GM21515 (cell line): Measurements from ENCODE around the gene KRT75.
"Not testable (repeated sequence)": the region's sequence is repeated elsewhere in the genome, so short reads cannot be mapped to it uniquely, and the experiment has no call there.

Experiments
- ATAC-seq: cut with Tn5 transposase; IDR thresholded peaks from one replicate; pipeline ENCODE4 v1.9.1; 2021; ENCODE audit not compliant: unreplicated experiment

Gene KRT75

DNA sequence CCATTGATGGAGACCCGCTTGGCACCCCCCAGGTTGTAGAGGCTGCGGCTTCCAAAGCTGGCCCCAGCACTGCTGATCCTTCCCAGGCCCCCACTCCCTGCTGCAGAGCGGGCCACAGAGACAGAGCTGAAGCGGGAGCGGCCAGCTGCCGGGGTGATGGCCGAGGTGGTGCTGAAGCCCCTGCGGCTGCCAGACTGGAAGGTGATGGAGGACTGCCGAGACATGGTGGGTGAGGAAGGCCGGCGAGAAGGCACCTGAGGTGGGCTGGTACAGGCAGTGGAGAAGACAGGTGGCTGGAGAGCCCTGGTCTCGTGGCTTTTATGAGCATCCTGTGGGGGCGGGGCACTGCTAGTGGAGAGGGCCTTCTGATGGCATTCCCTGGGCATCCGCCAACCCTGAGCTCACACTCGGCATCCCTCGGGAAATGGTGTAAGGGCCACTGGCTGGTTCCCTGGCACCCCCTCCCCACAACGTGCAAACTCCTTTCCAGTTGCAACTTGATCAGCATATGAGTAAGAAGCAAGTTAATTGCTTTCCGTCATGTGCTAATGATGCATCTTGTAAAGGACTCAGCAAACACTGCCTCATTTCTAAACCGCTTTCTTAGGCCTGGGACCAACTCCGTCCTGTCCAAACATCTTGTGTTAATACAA lies at the start of gene KRT75:
Gene KRT75 (minus strand): TSS at position 291 of the 653 bp plus-strand sequence. CDS start 67 bp downstream, at position 224.
- ATAC-seq: no peak

GRCh38 chr12:52480073-52480472 lies 45.9 kb upstream of the KRT75 start:
- no peak for ATAC-seq

GRCh38 chr12:52477651-52478050 lies 43.5 kb upstream of the KRT75 start:
- ATAC-seq: no peak

DNA sequence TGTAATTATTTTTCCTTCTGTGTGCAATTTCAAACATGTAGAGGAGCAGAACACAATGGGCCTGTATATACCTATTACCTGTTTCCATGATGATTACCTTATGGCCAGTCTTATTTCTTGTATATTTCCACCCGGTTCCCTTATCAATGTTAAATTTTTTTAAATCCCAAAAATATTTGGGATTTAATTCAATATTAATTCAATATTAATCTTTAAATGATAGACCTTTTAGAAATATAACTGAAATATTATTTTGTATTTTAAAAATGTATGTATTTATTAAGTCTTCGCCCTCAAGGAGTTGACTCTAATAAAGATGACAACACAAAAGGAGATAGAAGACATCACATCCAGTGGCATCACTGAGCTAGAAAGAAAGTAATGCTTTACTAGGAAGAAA lies 40.0 kb upstream of the KRT75 start:
- no peak for ATAC-seq

DNA sequence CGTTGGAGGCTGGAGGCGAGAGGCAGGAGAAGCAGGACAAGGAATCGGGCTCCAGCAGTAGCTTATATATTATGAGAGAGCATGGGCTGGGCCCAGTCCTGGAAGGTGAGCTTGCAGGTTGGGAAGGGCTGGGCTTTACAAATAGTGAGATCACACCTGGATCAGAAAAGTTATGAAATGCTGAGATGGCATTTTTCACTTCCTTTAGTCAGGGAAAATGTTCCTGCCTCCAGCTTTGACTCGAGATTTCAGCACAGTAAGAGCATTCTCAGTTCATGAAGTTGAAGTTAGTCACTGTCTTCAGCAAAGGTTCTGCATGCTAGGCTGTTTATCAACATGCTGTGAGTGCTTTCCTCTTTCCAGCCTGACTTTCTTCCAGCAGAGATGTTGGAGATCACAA lies 39.6 kb upstream of the KRT75 start, which contains the start of gene KRT6C:
Gene KRT6C (minus strand): TSS at position 38 of the 400 bp plus-strand sequence. CDS start 68 bp downstream, outside the sequence.
- no peak for ATAC-seq

- no peak for ATAC-seq
These were observed 35.7 kb upstream of the KRT75 start for GRCh38 chr12:52469853-52470252.

GRCh38 chr12:52464897-52465296 lies 30.7 kb upstream of the KRT75 start:
- ATAC-seq: no peak

GRCh38 chr12:52461693-52462092 lies 27.5 kb upstream of the KRT75 start:
- no peak for ATAC-seq

GRCh38 chr12:52458861-52459260 lies 24.7 kb upstream of the KRT75 start:
- no peak for ATAC-seq

DNA sequence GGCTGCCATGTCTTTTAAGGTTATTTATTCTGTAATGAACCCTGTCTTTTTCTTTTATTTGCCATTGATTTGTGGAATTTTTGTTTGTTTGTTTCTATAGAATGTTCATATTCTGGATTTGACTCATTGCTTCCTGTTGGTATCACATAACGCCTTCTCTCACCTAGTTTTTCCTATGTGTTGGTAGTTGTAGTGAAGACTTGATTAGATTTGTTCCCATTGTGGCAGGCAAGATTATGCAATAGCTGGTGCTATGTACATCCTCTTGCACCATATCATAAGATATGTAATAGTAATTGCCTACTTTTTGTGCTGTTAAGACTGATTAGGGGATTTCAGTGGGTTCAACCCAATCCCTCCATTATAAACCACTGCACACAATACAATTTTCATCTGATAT lies 21.6 kb upstream of the KRT75 start:
- no peak for ATAC-seq

DNA sequence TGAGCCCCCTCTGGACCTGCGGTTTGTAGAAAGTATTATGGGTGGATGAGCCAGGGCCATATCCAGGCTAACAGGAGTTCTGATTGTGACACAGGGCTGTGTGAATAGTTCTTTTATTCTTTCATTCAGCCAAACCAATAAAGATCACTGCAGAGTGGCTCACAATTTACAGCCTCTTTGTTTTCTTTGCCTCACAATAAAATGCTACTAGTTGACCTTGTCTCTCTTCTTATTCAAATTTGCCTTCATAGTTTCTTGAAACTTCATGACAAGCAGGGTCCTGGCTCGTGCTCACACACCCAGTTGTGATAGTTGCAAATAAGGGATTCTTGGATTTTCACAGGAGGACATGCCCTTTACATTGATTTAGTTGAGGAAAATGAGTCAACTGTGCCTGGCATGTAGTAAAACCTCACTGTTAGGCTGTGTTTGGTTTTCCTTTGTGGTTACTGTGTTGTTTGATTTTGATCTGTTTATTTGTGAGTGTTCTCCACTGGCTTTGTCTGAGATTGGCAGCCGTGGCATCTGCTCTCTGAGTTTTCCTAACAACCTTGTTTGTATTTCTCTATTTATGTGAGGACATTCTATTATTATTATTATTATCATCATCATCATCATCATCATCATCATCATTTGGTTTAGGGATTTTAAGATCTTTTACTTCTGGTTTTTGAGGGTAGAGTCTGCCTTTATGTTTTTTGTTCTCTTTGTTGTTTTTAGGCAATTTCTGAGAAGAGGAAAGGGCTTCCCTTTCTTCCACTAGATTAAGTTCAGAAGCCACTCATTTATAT lies 20.4 kb upstream of the KRT75 start:
- no peak for ATAC-seq

DNA sequence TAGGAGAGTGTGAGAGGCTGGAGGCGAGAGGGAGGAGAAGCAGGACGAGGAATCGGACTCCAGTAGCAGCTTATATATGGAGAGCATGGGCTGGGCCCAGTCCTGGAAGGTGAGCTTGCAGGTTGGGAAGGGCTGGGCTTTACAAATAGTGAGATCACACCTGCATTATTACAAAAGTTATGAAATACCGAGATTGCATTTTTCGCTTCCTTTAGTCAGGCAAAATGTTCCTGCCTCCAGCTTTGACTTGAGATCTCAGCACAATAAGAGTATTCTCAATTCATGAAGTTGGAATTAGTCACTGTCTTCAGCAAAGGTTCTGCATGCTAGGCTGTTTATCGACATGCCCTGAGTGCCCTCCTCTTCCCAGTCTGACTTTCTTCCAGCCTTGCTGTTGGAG lies 17.9 kb upstream of the KRT75 start, which contains the start of gene KRT6B:
Gene KRT6B (minus strand): TSS at position 46 of the 400 bp plus-strand sequence. CDS start 68 bp downstream, outside the sequence.
- no peak for ATAC-seq

GRCh38 chr12:52448228-52448627 lies 14.1 kb upstream of the KRT75 start:
- no peak for ATAC-seq

GRCh38 chr12:52447196-52447595 lies 13.0 kb upstream of the KRT75 start:
- not testable (repeated sequence) for ATAC-seq

DNA sequence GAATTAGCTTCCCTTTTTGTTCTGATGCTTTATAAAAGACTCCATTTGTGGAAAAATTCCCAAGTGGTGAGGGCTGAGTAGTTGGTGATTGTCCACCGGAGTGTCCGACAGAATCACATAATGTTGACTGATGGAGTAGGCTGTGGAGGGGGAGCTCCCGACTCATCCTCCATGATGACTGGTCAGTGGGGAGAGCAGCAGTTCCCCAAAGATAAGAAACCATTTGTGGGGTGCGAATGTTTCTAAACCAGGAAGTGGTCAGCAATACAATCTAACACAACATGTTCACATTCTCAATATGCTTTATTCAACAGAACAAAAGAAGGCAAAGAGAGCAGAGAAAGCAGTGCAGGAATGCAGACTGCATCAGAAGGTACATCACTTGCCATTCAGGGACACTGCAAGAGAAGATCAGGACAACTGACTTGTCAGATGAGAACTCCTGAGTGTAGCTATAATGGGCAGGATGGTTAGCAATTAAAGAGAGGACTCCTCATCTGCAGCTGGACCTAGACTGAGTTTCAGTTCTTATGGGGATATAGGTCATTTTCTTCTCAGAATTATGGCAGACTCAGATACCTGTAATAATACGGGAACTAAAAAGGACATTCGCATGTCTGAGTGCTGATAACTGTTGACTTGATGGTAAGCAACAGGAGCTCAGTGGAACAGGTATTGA lies 12.3 kb upstream of the KRT75 start:
- no peak for ATAC-seq

DNA sequence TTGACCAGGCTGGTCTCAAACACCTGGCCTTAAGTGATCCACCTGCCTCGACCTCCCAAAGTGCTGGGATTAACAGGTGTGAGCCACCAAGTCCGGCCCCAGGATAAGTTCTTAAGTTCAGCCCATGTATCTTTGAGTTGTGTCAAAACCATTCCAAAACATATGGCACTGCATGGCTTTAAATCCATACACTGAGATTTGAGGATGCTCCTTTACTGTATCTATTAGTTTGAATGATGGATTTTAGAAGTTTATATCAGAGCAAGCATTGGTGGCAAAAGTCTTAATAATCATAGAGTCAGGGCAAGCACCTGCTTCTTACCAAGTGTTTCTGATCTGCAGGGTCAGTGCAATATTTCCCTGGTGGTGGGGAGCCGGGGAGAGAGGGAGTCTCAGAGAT lies 11.7 kb upstream of the KRT75 start:
- no peak for ATAC-seq

DNA sequence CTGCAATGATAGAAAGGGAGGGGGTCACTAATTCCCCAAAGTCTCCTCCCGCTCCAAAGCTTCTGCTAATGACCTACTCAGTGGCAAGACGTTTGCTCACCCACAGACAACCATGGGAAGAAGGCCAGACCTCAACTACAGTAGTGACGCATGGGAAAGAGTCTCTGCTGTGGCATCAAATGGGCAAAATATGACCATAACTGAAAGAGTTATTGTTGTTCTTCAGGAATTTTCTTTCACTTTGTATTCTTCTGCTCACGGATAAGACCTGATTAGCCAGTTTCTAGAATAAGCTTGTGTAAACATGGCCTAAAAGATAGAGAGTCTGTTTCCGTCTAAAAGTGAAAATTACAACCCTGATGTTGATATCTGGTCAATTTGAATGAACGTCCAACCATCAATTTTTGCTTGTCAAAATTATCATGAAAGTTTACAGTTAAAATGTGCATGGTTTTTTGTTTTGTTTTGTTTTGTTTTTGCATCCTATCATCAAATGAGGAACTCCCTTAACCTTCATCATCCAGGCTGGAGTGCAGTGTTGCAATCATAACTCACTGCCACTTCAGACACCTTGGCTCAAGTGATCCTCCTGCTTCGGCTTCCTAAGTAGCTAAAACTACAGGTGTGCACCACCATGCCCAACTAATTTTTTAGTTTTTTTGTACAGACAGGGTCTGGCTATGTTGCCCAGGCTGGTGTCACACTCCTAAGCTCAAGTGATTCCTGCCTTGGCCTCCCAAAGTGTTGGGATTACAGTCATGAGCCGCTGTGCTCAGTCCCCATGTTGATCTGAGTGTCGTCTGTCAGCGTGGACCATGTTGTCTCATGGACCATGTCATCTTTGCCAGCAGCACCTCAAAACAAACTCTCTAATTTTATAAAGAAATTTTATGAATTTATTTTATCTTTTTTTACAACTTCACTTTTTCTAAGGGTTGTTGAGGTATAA lies 10.8 kb upstream of the KRT75 start:
- ATAC-seq: no peak

DNA sequence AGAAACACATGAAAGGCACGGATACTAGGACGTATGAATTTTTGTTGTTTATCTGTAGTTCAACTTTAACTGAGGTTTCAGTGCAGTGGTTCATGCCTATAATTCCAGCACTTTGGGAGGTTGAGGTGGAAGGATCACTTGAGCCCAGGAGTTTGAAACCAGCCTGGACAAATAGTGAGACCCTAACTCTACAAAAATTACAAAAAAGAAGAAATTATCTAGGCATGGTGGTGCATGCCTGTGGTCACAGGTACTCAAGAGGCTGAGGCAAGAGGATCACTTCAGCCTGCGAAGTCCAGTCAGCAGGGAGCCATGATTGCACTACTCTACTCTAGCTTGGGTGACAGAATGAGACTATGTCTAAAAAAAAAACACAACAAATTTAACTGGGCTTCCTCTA lies 9.8 kb upstream of the KRT75 start:
- no peak for ATAC-seq

DNA sequence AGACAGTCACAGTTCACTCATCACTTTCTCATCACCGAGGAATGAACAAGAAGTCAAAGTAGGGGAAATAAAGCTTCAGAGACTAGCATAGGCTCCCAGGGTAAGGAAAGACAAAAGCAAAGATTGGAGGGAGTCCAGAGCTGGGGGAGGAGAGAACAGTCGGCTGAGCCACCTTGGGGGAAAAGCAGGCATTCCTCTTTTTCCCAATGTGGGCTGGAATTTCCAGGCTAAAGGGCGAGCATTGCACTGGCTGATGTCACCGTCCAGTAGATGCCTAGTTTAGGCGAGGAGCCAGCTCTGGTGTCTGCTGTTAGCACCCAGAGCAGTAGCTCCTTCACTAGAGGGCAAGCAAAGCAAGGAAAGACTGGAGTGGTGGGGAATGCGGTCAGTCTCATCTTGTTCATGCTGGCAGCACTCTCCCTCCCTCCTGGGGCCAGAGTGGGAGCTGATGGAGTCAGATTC lies 8.5 kb upstream of the KRT75 start:
- no peak for ATAC-seq

DNA sequence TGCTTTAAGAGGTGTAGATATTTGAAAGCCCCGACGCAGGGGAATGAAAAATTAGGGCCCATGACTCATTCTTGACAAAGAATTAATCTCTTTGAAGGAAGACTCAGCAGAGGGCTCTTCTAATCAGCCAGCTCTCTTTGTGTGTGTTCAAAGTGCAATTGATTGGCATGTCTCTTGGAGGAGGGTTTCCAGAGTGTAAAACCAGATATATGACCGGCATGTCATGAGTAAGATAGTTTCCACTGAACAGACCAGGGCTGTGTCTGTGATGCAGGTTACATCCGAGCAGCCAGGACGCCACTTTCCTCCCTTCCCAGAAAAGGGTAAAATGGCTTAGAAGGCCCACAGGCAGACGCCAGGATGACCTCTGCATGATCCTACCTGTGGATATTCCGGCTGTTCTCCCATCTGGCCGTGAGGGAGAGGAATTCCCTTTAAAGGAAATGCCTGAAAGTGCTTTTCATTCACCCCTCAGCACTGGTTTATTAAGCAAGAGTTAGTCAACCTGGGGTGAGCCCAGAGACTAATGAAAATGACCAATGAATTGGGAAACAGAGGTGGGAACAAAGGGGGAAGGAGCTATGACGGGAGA lies 7.2 kb upstream of the KRT75 start:
- ATAC-seq: no peak
